ENCODE measurements around the gene SNTG2.

SNTG2 gene

DNA sequence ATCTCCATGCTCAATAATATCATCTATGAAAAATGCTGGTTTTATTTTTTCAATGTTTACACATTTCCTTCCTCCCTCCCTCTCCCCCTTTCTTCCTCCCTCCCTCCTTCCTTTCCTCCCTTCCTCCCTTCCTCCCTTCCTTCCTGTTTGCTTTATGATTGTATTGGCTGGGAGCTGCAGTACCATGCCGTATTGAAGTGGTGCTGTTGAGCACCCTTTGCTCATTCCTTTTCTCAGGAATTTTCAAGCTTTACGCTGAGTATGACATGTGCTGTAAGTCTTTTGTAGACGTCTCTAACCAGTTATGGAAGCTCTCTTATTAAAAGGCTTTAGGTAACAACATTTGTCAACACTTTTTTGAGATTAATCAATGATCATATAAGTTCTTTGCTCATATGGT lies 100.4 kb downstream of the SNTG2 start:
- TF ChIP-seq EZH2phosphoT487 (IDR thresholded peaks at IDR 0.05; ENCODE audit: borderline replicate concordance, low read length) (no peak), CTCF (IDR thresholded peaks at IDR 0.05; ENCODE audit: low read depth, low read length, poor library complexity, severe bottlenecking) (no peak)
- H3K27me3 ChIP-seq (ENCODE audit: control insufficient read depth, low read length): no peaks in the 10 kb centered on the region
- no peaks in the 10 kb centered on the region for H4K20me1 ChIP-seq (ENCODE audit: control insufficient read depth, insufficient read depth, low read depth, low read length)
- H3K4me2 ChIP-seq (ENCODE audit: low read length): no peak overlapping the region
- H3K9me2 ChIP-seq (replicated peaks; ENCODE audit: control insufficient read depth, low read length): no peaks in the 10 kb centered on the region
- no peaks in the 10 kb centered on the region for H3K4me1 ChIP-seq (ENCODE audit: control insufficient read depth, low read length)
- no peaks in the 10 kb centered on the region for H3F3A ChIP-seq (ENCODE audit: control insufficient read depth, insufficient read depth)
- no peak overlapping the region for H3K27ac ChIP-seq (ENCODE audit: low read depth, low read length)
- H3K9me3 ChIP-seq (ENCODE audit: control insufficient read depth, insufficient read depth, low read length): no peaks in the 10 kb centered on the region
- no peaks in the 10 kb centered on the region for H3K79me2 ChIP-seq (ENCODE audit: control insufficient read depth, low read length)
- no peaks in the 10 kb centered on the region for H3K36me3 ChIP-seq (ENCODE audit: control insufficient read depth, low read length)
- no peak overlapping the region for H3K4me3 ChIP-seq (ENCODE audit: low read length)

- no peak overlapping the region for H3K4me3 ChIP-seq (ENCODE audit: low read length)
- no peaks in the 10 kb centered on the region for H3K9me2 ChIP-seq (replicated peaks; ENCODE audit: control insufficient read depth, low read length)
- no peak overlapping the region for H3K4me2 ChIP-seq (ENCODE audit: low read length)
- H3K79me2 ChIP-seq (ENCODE audit: control insufficient read depth, low read length): no peaks in the 10 kb centered on the region
- H3F3A ChIP-seq (ENCODE audit: control insufficient read depth, insufficient read depth): no peaks in the 10 kb centered on the region
- no peaks in the 10 kb centered on the region for H4K20me1 ChIP-seq (ENCODE audit: control insufficient read depth, insufficient read depth, low read depth, low read length)
- H3K27me3 ChIP-seq (ENCODE audit: control insufficient read depth, low read length): no peaks in the 10 kb centered on the region
- H3K4me1 ChIP-seq (ENCODE audit: control insufficient read depth, low read length): no peaks in the 10 kb centered on the region
- H3K36me3 ChIP-seq (ENCODE audit: control insufficient read depth, low read length): no peaks in the 10 kb centered on the region
- TF ChIP-seq CTCF (IDR thresholded peaks at IDR 0.05; ENCODE audit: low read depth, low read length, poor library complexity, severe bottlenecking): no peak
- no peak for TF ChIP-seq EZH2phosphoT487 (IDR thresholded peaks at IDR 0.05; ENCODE audit: borderline replicate concordance, low read length)
- H3K27ac ChIP-seq (ENCODE audit: low read depth, low read length): no peak overlapping the region
- no peaks in the 10 kb centered on the region for H3K9me3 ChIP-seq (ENCODE audit: control insufficient read depth, insufficient read depth, low read length)
Measured at GRCh38 chr2:1052771-1053191, 102.1 kb downstream of the SNTG2 start.

DNA sequence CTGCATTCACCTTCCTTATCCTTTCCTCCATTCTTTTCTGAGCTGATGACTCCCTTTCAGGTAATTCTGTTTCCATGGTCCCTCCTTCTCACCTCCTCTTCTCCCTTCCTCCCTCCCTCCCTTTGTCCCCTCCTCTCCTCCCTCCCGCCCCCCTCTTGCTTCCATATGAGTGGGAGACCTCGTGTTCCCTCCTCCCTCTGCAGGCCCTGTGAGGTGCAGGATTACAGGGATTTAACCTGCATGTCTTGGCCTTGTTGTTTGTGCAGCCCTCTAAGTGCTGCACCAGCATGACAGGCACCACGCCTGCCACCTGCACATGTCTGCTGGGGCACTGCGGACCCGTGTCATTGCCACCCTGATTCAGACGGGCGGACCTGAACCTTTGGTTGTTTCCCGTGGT lies 103.1 kb downstream of the SNTG2 start:
- Histone ChIP-seq H3K4me1 (ENCODE audit: control insufficient read depth, low read length) (no peaks in the 10 kb centered on the region), H3F3A (ENCODE audit: control insufficient read depth, insufficient read depth) (no peaks in the 10 kb centered on the region), H3K4me3 (ENCODE audit: low read length) (no peak overlapping the region), H3K27me3 (ENCODE audit: control insufficient read depth, low read length) (no peaks in the 10 kb centered on the region), H3K79me2 (ENCODE audit: control insufficient read depth, low read length) (no peaks in the 10 kb centered on the region), H3K36me3 (ENCODE audit: control insufficient read depth, low read length) (no peaks in the 10 kb centered on the region), H4K20me1 (ENCODE audit: control insufficient read depth, insufficient read depth, low read depth, low read length) (no peaks in the 10 kb centered on the region), H3K9me2 (replicated peaks; ENCODE audit: control insufficient read depth, low read length) (no peaks in the 10 kb centered on the region), H3K27ac (ENCODE audit: low read depth, low read length) (no peak overlapping the region), H3K9me3 (ENCODE audit: control insufficient read depth, insufficient read depth, low read length) (no peaks in the 10 kb centered on the region), H3K4me2 (ENCODE audit: low read length) (no peak overlapping the region)
- TF ChIP-seq EZH2phosphoT487 (IDR thresholded peaks at IDR 0.05; ENCODE audit: borderline replicate concordance, low read length) (no peak), CTCF (IDR thresholded peaks at IDR 0.05; ENCODE audit: low read depth, low read length, poor library complexity, severe bottlenecking) (no peak)

DNA sequence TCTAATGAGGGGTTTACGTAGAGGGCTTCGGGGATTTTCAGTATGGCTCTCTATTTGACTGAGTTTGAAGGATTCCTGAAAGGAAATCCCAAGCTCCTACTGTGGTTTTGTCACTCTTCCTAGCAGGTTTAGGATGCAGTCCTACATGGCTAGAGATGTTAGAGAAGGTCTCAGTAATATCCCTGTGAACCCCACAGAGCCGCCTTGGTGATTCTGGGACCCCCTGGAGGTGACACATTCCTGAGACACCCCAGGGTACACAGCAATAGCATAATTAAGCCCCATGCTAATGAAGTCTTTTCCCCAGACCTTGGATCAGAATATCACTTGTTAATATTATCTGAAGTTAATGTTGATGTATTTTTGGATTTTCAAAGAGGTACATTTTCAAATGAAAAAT lies 103.8 kb downstream of the SNTG2 start:
- no peaks in the 10 kb centered on the region for H3K9me2 ChIP-seq (replicated peaks; ENCODE audit: control insufficient read depth, low read length)
- no peaks in the 10 kb centered on the region for H3K27me3 ChIP-seq (ENCODE audit: control insufficient read depth, low read length)
- no peak overlapping the region for H3K4me3 ChIP-seq (ENCODE audit: low read length)
- H3K27ac ChIP-seq (ENCODE audit: low read depth, low read length): no peak overlapping the region
- no peak overlapping the region for H3K4me2 ChIP-seq (ENCODE audit: low read length)
- H3K9me3 ChIP-seq (ENCODE audit: control insufficient read depth, insufficient read depth, low read length): no peaks in the 10 kb centered on the region
- TF ChIP-seq CTCF (IDR thresholded peaks at IDR 0.05; ENCODE audit: low read depth, low read length, poor library complexity, severe bottlenecking) (no peak), EZH2phosphoT487 (IDR thresholded peaks at IDR 0.05; ENCODE audit: borderline replicate concordance, low read length) (no peak)
- H3K79me2 ChIP-seq (ENCODE audit: control insufficient read depth, low read length): no peaks in the 10 kb centered on the region
- H3F3A ChIP-seq (ENCODE audit: control insufficient read depth, insufficient read depth): no peaks in the 10 kb centered on the region
- no peaks in the 10 kb centered on the region for H4K20me1 ChIP-seq (ENCODE audit: control insufficient read depth, insufficient read depth, low read depth, low read length)
- H3K36me3 ChIP-seq (ENCODE audit: control insufficient read depth, low read length): no peaks in the 10 kb centered on the region
- no peaks in the 10 kb centered on the region for H3K4me1 ChIP-seq (ENCODE audit: control insufficient read depth, low read length)

All from DOHH2 (cell line).